Inferior parietal cortex (tissue), 1 donor: ENCODE data around the gene EXOSC1.
"Not testable (repeated sequence)": the region's sequence is repeated elsewhere in the genome, so short reads cannot be mapped to it uniquely, and the experiment has no call there.

Source experiments
- DNase-seq: peaks from one replicate; pipeline ENCODE4 v3.0.0-alpha.2; 2016; ENCODE audit errors: extremely low spot score

EXOSC1 gene

GRCh38 chr10:97408496-97408992 is 37.3 kb downstream of the EXOSC1 start:
- DNase-seq = no peak

DNA sequence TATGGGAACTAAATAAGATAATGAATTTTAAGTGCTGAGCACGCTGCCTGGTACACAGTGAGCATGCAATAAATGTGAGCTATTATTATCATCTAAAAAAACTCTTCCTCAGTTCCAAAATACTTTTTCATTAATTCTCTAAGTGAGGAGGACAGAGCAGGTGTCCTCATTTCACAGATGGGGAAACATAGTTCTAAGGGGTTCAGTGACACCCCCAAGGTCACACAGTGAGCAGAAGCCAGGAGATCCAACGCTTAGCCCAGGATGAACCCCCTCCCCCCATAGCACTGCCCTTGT is 37.9 kb downstream of the EXOSC1 start:
- no peak for DNase-seq

DNA sequence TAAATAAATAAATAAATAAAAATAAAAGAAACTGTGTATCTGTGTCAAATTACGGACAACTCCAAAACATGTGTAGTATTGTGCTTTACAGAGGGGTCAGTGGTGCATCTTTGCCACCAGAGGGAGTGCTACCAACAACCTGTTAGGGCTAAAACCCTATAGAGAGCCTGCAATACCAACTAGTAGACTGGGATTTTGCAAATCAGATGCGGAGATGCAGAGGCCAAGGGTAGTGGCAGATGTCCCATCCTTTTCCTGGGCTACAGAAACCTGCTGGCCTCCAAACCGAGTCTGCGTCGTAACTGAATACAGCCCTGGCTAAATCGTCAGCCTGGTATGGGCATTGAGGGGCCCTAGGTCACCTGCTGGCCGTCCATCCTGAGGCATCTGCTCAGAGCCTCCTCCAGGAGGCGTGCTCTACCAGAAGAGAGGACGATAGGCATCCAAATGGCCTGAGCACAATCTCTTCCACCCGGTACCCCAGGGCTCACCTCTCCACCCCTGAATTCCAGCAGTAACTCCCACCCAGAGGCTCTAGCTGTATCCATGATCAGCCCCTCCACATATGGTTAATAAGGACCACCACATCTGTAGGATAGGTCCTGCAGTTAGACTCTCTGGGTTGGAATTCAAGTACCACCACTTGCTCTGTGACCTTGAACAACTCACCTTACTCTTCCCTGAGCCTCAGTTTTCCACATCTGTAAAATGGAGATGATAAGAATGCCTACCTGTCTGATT is 38.4 kb downstream of the EXOSC1 start:
- DNase-seq = peak; percentile 75

- not testable (repeated sequence) for DNase-seq
Measured at GRCh38 chr10:97406483-97406882, 39.3 kb downstream of the EXOSC1 start.

DNA sequence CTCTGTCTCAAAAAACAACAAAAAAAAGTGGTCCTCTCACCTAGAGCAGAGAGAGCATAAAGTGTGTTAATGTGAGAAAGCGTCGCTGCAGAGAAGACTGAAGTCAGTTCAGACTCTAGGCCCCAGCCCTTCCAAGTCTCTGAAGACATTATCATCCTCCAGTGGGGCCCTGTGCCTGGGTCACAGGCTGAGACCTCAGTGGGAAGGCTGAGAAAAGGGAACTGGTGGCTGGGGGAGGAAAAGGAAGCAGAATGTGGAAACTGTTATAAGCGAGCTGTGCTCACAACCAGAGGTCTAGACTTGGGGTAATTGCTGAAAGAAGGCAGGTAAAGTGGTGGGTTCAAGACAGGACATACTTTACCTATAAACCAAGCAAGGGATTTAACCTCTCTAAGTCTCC is 39.7 kb downstream of the EXOSC1 start:
- peak; percentile 13 for DNase-seq

GRCh38 chr10:97404044-97404443 is 41.8 kb downstream of the EXOSC1 start:
- no peak for DNase-seq

DNA sequence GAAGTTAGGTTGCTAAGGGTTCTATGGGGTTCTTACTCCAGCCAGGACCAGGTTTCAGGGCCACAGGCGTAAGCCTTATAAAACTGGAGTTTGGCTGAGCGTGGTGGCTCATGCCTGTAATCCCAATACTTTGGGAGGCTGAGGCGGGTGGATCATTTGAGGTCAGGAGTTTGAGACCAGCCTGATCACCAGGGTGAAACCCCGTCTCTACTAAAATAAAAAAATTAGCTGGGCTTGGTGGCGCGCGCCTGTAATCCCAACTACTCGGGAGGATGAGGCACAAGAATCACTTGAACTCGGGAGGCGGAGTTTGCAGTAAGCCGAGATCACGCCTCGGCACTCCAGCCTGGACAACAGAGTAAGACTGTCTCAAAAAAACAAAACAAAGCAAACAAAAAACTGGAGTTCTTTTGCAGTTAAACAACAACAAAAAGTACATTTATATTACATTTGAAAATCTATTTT is 44.3 kb downstream of the EXOSC1 start:
- no peak for DNase-seq

GRCh38 chr10:97400665-97401454 is 44.9 kb downstream of the EXOSC1 start, which contains the start of gene RRP12:
TSS of gene RRP12 (minus strand) at chr10:97401340. CDS start at chr10:97401231, 109 bp downstream.
- DNase-seq = peak; percentile 100

GRCh38 chr10:97399843-97400545 is 45.8 kb downstream of the EXOSC1 start:
- DNase-seq = no peak

- DNase-seq = no peak
Measured at GRCh38 chr10:97396056-97396455, 49.8 kb downstream of the EXOSC1 start.

GRCh38 chr10:97393034-97393573 is 52.7 kb downstream of the EXOSC1 start:
- DNase-seq = no peak

GRCh38 chr10:97390091-97390490 is 55.7 kb downstream of the EXOSC1 start:
- DNase-seq = no peak

- DNase-seq = no peak
Measured at GRCh38 chr10:97388152-97388551, 57.7 kb downstream of the EXOSC1 start.
